GM23338 (cell line): ENCODE measurements around the gene PTTG1IP. TPM values are rescaled to one million over a fixed set of nuclear protein-coding genes. Genes with fewer than 3 reads are reported as not detected.

Experiments
- ATAC-seq: fragments of 200-7000 bp; cut with Tn5 transposase; 3 replicates; pipeline ENCODE4 v1.9.1; 2020
- DNase-seq: peaks from one replicate; pipeline ENCODE4 v3.0.0-alpha.2; 2015; ENCODE audit warnings: low spot score
- H2AFZ ChIP-seq: fragments of 200-600 bp; sonication (generic); 2 replicates; pipeline ENCODE4 v1.8.0; 2016; ENCODE audit warnings: antibody characterized with exemption, mild to moderate bottlenecking, moderate library complexity
- H3F3A ChIP-seq: fragments of 200-600 bp; sonication (generic); replicated peaks from 2 replicates; pipeline ENCODE4 v1.8.0; 2017; ENCODE audit warnings: antibody characterized with exemption, mixed run types, low read depth
- H3K27ac ChIP-seq: fragments of 200-600 bp; sonication (generic); 2 replicates; pipeline ENCODE4 v1.6.1; 2016; ENCODE audit warnings: low read depth
- H3K27me3 ChIP-seq: fragments of 200-600 bp; sonication (generic); 2 replicates; pipeline ENCODE4 v1.8.0; 2016; ENCODE audit warnings: mild to moderate bottlenecking, mixed run types, moderate library complexity; ENCODE audit not compliant: insufficient read depth
- H3K36me3 ChIP-seq: fragments of 200-600 bp; sonication (generic); 2 replicates; pipeline ENCODE4 v1.8.0; 2016; ENCODE audit warnings: mild to moderate bottlenecking; ENCODE audit not compliant: insufficient read depth
- H3K4me1 ChIP-seq: fragments of 200-600 bp; sonication (generic); 2 replicates; pipeline ENCODE4 v1.8.0; 2016; ENCODE audit warnings: mild to moderate bottlenecking, moderate library complexity; ENCODE audit not compliant: insufficient read depth
- H3K4me2 ChIP-seq: fragments of 200-600 bp; sonication (generic); 2 replicates; pipeline ENCODE4 v1.7.1; 2017; ENCODE audit warnings: mixed run types
- H3K4me3 ChIP-seq: fragments of 200-600 bp; sonication (generic); 2 replicates; pipeline ENCODE4 v1.6.1; 2016; ENCODE audit warnings: mixed run types
- H3K79me2 ChIP-seq: fragments of 200-600 bp; sonication (generic); replicated peaks from 2 replicates; pipeline ENCODE4 v1.8.0; 2017; ENCODE audit warnings: mild to moderate bottlenecking; ENCODE audit not compliant: insufficient read depth
- H3K9me2 ChIP-seq: fragments of 200-600 bp; sonication (generic); 2 replicates; pipeline ENCODE4 v1.8.0; 2017; ENCODE audit not compliant: insufficient read depth
- H4K20me1 ChIP-seq: fragments of 200-600 bp; sonication (generic); replicated peaks from 2 replicates; pipeline ENCODE4 v1.8.0; 2017; ENCODE audit warnings: mild to moderate bottlenecking; ENCODE audit not compliant: insufficient read depth
- H3K27ac Mint-ChIP-seq: 2 replicates; pipeline ENCODE4 v1.8.0; 2020; ENCODE audit warnings: inconsistent platforms, mild to moderate bottlenecking, moderate library complexity, mixed read lengths
- H3K27me3 Mint-ChIP-seq: 3 replicates; pipeline ENCODE4 v1.8.0; 2022; ENCODE audit warnings: low read depth, mild to moderate bottlenecking, moderate library complexity, mixed read lengths, inconsistent platforms; ENCODE audit not compliant: insufficient read depth, poor library complexity
- H3K36me3 Mint-ChIP-seq: 3 replicates; pipeline ENCODE4 v1.8.0; 2021; ENCODE audit warnings: low read depth, mild to moderate bottlenecking, inconsistent platforms, moderate library complexity, mixed read lengths
- H3K4me1 Mint-ChIP-seq: 3 replicates; pipeline ENCODE4 v1.8.0; 2020; ENCODE audit warnings: mild to moderate bottlenecking, inconsistent platforms, mixed read lengths
- H3K4me3 Mint-ChIP-seq: 3 replicates; pipeline ENCODE4 v1.8.0; 2021; ENCODE audit warnings: moderate library complexity, mild to moderate bottlenecking, inconsistent platforms, mixed read lengths
- H3K9me3 Mint-ChIP-seq: 3 replicates; pipeline ENCODE4 v1.8.0; 2020; ENCODE audit warnings: moderate library complexity, mild to moderate bottlenecking, inconsistent platforms, mixed read lengths
- CREB1 ChIP-seq: fragments of 250-450 bp; sonication (Bioruptor Pico); IDR thresholded peaks from 2 replicates; pipeline ENCODE4 v1.5.0; 2020; ENCODE audit warnings: low read depth, mild to moderate bottlenecking, moderate library complexity
- EZH2 ChIP-seq: fragments of 200-600 bp; sonication (generic); IDR thresholded peaks from one replicate; pipeline ENCODE4 v1.8.0; 2017; ENCODE audit warnings: antibody characterized with exemption, mild to moderate bottlenecking, low read depth; ENCODE audit not compliant: unreplicated experiment
- EZH2phosphoT487 ChIP-seq: fragments of 200-600 bp; sonication (generic); IDR thresholded peaks from one replicate; pipeline ENCODE4 v1.8.1; 2018; ENCODE audit warnings: antibody characterized with exemption; ENCODE audit not compliant: unreplicated experiment
- JUNB ChIP-seq: IDR thresholded peaks from one replicate; pipeline ENCODE4 v1.6.1; 2016; ENCODE audit warnings: antibody characterized with exemption; ENCODE audit not compliant: unreplicated experiment
- NANOG ChIP-seq: IDR thresholded peaks from 2 replicates; pipeline ENCODE4 v1.6.1; 2016; ENCODE audit warnings: antibody characterized with exemption, borderline replicate concordance
- POLR2AphosphoS5 ChIP-seq: IDR thresholded peaks from 2 replicates; pipeline ENCODE4 v1.6.1; 2016; ENCODE audit warnings: antibody characterized with exemption, low read depth
- STAT1 ChIP-seq: IDR thresholded peaks from one replicate; pipeline ENCODE4 v1.6.1; 2016; ENCODE audit warnings: antibody characterized with exemption; ENCODE audit not compliant: unreplicated experiment
- ZNF114 ChIP-seq: fragments of 250-450 bp; sonication (Bioruptor Pico); IDR thresholded peaks from 2 replicates; pipeline ENCODE4 v1.5.0; 2020; ENCODE audit warnings: mild to moderate bottlenecking, moderate library complexity
- ZNF331 ChIP-seq: fragments of 250-450 bp; sonication (Bioruptor Pico); IDR thresholded peaks from 2 replicates; pipeline ENCODE4 v1.5.0; 2020; ENCODE audit warnings: low read depth, mild to moderate bottlenecking, moderate library complexity
- polyA plus RNA-seq: library from polyadenylated mRNA; unstranded; fragments of >200 nt; fragmentation: Nextera tagmentation; extraction: Ambion mirVana; gene quantifications from 2 replicates; pipeline ENCODE4 v1.2.1, GENCODE V29; 2016
- total RNA-seq: library from RNA; depleted of rRNA; stranded (reverse); fragments of >200 nt; shearing (Covaris generic); gene quantifications from 2 replicates; pipeline ENCODE4 v1.2.3, GENCODE V29; 2014
- TF ChIP-seq, protein P1 (sequence below): IDR thresholded peaks from one replicate; pipeline ENCODE4 v1.6.1; 2018; ENCODE audit warnings: antibody characterized with exemption; ENCODE audit not compliant: unreplicated experiment
- TF ChIP-seq, protein P2 (sequence below): fragments of 250-450 bp; sonication (Bioruptor Pico); IDR thresholded peaks from 2 replicates; pipeline ENCODE4 v1.5.0; 2020; ENCODE audit warnings: mild to moderate bottlenecking, moderate library complexity
- TF ChIP-seq, protein P3 (sequence below), 2 experiments: fragments of 200-600 bp in 1 of 2; sonication (generic) in 1 of 2; conservative IDR thresholded peaks; 2 replicates each; pipeline versions ENCODE4 v1.5.1 to v1.6.1; 2016 to 2017; ENCODE audit warnings: antibody characterized with exemption in 2 of 2, low read depth in 2 of 2, mild to moderate bottlenecking in 2 of 2, moderate library complexity in 1 of 2
- TF ChIP-seq, protein P4 (sequence below): IDR thresholded peaks from 2 replicates; pipeline ENCODE4 v1.6.1; 2016; ENCODE audit warnings: antibody characterized with exemption

PTTG1IP gene
- total and polyA plus RNA-seq, 2 experiments from 2014 or later, result 99.9 to 172 TPM

DNA sequence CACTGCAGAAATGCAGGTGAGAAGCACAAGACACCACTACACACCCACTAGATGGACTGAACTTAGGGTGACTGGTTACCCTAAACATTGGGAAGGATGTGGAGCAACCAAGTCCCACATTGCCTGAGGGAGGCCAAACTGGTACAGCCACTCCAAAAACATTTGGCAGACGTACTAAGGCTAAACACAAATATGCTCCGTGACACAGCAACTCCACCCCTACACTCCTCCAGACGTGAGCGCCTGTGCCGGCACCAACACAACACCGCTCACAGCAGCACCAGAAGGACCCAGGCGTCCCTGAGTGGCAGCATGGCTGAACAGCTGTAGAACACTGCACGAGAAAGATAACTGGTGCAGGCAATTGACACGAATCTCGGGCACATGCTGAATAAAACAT, 14.7 kb downstream of the PTTG1IP start:
- peaks cover 74% of the 10 kb centered on the region for H3K36me3 Mint-ChIP-seq
- no peak for ATAC-seq

More for the DNA sequence above, 14.7 kb downstream of the PTTG1IP start:
- peaks cover 16% of the 10 kb centered on the region for H3K36me3 ChIP-seq
- H4K20me1 ChIP-seq, result peaks cover 26% of the 10 kb centered on the region
- TF ChIP-seq ZNF114 (CRISPR knock-in tag) (no peak), JUNB (no peak), ZNF331 (no peak), POLR2AphosphoS5 (no peak), NANOG (no peak), CREB1 (CRISPR knock-in tag) (no peak), EZH2phosphoT487 (no peak), STAT1 (no peak), EZH2 (no peak)
- TF ChIP-seq, protein P1, sequence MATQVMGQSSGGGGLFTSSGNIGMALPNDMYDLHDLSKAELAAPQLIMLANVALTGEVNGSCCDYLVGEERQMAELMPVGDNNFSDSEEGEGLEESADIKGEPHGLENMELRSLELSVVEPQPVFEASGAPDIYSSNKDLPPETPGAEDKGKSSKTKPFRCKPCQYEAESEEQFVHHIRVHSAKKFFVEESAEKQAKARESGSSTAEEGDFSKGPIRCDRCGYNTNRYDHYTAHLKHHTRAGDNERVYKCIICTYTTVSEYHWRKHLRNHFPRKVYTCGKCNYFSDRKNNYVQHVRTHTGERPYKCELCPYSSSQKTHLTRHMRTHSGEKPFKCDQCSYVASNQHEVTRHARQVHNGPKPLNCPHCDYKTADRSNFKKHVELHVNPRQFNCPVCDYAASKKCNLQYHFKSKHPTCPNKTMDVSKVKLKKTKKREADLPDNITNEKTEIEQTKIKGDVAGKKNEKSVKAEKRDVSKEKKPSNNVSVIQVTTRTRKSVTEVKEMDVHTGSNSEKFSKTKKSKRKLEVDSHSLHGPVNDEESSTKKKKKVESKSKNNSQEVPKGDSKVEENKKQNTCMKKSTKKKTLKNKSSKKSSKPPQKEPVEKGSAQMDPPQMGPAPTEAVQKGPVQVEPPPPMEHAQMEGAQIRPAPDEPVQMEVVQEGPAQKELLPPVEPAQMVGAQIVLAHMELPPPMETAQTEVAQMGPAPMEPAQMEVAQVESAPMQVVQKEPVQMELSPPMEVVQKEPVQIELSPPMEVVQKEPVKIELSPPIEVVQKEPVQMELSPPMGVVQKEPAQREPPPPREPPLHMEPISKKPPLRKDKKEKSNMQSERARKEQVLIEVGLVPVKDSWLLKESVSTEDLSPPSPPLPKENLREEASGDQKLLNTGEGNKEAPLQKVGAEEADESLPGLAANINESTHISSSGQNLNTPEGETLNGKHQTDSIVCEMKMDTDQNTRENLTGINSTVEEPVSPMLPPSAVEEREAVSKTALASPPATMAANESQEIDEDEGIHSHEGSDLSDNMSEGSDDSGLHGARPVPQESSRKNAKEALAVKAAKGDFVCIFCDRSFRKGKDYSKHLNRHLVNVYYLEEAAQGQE, result no peak
- TF ChIP-seq, protein P2, sequence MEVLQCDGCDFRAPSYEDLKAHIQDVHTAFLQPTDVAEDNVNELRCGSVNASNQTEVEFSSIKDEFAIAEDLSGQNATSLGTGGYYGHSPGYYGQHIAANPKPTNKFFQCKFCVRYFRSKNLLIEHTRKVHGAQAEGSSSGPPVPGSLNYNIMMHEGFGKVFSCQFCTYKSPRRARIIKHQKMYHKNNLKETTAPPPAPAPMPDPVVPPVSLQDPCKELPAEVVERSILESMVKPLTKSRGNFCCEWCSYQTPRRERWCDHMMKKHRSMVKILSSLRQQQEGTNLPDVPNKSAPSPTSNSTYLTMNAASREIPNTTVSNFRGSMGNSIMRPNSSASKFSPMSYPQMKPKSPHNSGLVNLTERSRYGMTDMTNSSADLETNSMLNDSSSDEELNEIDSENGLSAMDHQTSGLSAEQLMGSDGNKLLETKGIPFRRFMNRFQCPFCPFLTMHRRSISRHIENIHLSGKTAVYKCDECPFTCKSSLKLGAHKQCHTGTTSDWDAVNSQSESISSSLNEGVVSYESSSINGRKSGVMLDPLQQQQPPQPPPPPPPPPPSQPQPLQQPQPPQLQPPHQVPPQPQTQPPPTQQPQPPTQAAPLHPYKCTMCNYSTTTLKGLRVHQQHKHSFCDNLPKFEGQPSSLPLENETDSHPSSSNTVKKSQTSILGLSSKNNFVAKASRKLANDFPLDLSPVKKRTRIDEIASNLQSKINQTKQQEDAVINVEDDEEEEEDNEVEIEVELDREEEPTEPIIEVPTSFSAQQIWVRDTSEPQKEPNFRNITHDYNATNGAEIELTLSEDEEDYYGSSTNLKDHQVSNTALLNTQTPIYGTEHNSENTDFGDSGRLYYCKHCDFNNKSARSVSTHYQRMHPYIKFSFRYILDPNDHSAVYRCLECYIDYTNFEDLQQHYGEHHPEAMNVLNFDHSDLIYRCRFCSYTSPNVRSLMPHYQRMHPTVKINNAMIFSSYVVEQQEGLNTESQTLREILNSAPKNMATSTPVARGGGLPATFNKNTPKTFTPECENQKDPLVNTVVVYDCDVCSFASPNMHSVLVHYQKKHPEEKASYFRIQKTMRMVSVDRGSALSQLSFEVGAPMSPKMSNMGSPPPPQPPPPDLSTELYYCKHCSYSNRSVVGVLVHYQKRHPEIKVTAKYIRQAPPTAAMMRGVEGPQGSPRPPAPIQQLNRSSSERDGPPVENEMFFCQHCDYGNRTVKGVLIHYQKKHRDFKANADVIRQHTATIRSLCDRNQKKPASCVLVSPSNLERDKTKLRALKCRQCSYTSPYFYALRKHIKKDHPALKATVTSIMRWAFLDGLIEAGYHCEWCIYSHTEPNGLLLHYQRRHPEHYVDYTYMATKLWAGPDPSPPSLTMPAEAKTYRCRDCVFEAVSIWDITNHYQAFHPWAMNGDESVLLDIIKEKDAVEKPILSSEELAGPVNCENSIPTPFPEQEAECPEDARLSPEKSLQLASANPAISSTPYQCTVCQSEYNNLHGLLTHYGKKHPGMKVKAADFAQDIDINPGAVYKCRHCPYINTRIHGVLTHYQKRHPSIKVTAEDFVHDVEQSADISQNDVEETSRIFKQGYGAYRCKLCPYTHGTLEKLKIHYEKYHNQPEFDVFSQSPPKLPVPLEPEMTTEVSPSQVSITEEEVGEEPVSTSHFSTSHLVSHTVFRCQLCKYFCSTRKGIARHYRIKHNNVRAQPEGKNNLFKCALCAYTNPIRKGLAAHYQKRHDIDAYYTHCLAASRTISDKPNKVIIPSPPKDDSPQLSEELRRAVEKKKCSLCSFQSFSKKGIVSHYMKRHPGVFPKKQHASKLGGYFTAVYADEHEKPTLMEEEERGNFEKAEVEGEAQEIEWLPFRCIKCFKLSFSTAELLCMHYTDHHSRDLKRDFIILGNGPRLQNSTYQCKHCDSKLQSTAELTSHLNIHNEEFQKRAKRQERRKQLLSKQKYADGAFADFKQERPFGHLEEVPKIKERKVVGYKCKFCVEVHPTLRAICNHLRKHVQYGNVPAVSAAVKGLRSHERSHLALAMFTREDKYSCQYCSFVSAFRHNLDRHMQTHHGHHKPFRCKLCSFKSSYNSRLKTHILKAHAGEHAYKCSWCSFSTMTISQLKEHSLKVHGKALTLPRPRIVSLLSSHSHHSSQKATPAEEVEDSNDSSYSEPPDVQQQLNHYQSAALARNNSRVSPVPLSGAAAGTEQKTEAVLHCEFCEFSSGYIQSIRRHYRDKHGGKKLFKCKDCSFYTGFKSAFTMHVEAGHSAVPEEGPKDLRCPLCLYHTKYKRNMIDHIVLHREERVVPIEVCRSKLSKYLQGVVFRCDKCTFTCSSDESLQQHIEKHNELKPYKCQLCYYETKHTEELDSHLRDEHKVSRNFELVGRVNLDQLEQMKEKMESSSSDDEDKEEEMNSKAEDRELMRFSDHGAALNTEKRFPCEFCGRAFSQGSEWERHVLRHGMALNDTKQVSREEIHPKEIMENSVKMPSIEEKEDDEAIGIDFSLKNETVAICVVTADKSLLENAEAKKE, result no peak
- TF ChIP-seq, protein P3, sequence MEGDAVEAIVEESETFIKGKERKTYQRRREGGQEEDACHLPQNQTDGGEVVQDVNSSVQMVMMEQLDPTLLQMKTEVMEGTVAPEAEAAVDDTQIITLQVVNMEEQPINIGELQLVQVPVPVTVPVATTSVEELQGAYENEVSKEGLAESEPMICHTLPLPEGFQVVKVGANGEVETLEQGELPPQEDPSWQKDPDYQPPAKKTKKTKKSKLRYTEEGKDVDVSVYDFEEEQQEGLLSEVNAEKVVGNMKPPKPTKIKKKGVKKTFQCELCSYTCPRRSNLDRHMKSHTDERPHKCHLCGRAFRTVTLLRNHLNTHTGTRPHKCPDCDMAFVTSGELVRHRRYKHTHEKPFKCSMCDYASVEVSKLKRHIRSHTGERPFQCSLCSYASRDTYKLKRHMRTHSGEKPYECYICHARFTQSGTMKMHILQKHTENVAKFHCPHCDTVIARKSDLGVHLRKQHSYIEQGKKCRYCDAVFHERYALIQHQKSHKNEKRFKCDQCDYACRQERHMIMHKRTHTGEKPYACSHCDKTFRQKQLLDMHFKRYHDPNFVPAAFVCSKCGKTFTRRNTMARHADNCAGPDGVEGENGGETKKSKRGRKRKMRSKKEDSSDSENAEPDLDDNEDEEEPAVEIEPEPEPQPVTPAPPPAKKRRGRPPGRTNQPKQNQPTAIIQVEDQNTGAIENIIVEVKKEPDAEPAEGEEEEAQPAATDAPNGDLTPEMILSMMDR (conservative IDR thresholded peaks at IDR 0.05; ENCODE audit: low read depth in 2 of 2), result no peak
- TF ChIP-seq, protein P4, sequence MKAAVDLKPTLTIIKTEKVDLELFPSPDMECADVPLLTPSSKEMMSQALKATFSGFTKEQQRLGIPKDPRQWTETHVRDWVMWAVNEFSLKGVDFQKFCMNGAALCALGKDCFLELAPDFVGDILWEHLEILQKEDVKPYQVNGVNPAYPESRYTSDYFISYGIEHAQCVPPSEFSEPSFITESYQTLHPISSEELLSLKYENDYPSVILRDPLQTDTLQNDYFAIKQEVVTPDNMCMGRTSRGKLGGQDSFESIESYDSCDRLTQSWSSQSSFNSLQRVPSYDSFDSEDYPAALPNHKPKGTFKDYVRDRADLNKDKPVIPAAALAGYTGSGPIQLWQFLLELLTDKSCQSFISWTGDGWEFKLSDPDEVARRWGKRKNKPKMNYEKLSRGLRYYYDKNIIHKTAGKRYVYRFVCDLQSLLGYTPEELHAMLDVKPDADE, result no peak
- H3K4me1 ChIP-seq, result no peaks in the 10 kb centered on the region
- H3K9me2 ChIP-seq, result no peaks in the 10 kb centered on the region
- no peaks in the 10 kb centered on the region for H3K9me3 Mint-ChIP-seq
- no peak overlapping the region for H3K27ac ChIP-seq
- DNase-seq, result no peak
- no peaks in the 10 kb centered on the region for H3F3A ChIP-seq
- no peak overlapping the region for H2AFZ ChIP-seq
- no peak overlapping the region for H3K4me3 Mint-ChIP-seq
- H3K4me1 Mint-ChIP-seq, result peaks cover 11% of the 10 kb centered on the region; the same call in 2 of the 3 replicates
- no peak overlapping the region for H3K4me2 ChIP-seq
- H3K27me3 Mint-ChIP-seq, result peaks cover 11% of the 10 kb centered on the region
- peaks cover 74% of the 10 kb centered on the region for H3K79me2 ChIP-seq
- H3K27ac Mint-ChIP-seq, result no peak overlapping the region
- H3K4me3 ChIP-seq, result no peak overlapping the region
- no peaks in the 10 kb centered on the region for H3K27me3 ChIP-seq
